SIG-M5 treated with dmso at 0.1 percent for 504 hours (cell line): Measurements from ENCODE around the gene TNS3.
"Not testable (repeated sequence)": the region's sequence is repeated elsewhere in the genome, so short reads cannot be mapped to it uniquely, and the experiment has no call there.

Experiments
- DNase-seq: peaks from one replicate; lab custom pipeline; 2025; ENCODE audit not compliant: unreplicated experiment; lab: John Stamatoyannopoulos, UW

TNS3 gene

DNA sequence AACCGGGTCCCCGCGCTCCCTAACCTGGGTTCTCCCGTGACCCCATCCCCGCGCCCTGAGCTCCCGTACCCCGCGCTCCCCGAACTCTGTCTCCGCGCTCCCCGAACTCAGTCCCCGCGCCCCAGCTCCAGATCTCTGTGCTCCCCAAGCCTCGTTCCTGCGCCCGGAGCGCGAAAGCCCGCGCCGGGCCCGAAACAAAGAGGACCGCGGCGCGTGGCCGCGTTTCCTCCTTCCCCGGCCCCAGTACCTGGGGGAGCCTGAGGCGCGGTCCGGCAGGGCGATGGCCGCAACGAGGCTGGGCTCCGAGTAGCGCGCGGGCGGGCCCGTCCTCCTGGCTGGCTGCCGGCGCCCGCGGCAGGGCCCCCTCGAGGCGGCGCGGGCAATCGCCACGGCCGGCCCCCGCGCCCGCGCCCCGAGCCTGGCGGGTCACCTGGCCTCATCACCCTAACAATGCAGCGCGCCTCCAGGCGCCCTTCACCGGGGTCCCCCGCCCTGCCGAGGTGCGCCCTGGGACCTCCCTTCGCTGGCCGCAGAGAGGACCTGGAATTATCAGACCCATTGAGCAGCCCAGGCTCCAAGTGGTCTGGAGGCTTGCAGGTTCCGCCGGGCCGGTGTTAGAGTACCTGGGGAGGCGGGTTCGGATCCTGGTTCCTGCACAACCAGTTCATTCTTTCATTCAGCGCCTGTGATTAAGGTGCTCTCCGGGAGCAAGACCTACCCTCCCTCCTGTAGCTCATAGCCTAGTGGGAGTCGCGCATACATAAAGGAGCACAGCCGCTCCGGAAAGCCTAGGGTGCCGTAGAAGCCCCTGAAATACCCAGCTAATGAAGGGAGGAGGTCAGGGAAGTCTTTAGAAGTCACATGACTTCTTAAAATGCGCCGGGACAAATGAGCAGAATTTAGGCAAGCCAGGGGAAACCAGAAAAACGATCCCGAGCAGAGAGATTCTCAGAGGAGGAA is at the start of gene TNS3:
TNS3 (minus strand) TSS at position 308 of the 960 bp plus-strand sequence. CDS start 142,475 bp downstream, outside the sequence.
- DNase-seq, result no peak

DNA sequence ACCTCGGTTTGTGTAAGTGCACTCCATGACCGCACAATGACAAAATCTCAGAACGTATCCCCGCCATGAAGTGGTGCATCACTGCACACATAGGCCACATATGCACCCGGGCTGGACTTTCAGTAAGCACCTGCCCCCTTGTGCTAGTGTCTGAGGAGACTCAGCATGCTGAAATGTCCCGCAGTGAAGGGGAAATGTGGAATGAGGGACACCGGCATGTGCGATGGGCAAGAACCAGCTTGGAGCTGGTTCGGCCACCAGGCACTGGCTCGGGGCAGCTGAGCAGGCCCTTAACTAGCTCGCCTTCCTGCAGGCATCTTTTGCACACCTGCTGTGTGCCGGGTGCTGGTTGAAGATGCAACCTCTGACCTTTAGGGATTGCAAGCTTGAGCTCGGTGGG is 49.8 kb upstream of the TNS3 start:
- no peak for DNase-seq

DNA sequence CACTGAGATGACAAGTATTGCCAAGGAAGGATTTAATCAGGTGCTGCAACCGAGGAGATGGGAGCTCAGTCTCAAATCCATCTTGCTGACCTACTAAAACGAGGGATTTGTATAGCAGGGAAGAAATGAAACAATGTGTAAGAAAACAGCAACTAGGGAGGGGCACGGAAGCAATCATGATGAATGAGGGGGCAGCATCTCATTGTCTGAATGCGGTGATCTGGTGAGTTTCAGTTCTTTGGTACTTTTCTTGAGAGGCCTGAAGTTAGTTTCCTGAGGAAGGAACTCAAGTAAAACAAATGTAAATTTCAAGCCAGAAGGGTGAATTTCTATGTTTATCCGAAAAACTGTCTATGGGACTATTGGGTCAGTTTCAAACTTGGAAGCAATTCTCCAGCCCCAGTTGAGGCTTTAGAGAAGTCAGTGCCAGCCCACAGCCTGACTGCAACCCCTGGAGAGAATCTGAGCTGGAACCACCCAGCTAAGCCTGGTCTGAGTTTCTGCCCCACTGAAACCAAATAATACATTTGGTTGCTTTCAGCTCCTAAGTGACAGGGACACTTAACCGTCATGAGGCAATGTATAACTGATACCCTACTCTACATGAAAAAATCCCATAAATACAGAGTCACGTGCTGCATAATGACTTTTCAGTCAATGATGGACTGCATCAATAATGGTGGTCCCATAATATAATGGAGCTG is 45.8 kb upstream of the TNS3 start:
- DNase-seq, result no peak

DNA sequence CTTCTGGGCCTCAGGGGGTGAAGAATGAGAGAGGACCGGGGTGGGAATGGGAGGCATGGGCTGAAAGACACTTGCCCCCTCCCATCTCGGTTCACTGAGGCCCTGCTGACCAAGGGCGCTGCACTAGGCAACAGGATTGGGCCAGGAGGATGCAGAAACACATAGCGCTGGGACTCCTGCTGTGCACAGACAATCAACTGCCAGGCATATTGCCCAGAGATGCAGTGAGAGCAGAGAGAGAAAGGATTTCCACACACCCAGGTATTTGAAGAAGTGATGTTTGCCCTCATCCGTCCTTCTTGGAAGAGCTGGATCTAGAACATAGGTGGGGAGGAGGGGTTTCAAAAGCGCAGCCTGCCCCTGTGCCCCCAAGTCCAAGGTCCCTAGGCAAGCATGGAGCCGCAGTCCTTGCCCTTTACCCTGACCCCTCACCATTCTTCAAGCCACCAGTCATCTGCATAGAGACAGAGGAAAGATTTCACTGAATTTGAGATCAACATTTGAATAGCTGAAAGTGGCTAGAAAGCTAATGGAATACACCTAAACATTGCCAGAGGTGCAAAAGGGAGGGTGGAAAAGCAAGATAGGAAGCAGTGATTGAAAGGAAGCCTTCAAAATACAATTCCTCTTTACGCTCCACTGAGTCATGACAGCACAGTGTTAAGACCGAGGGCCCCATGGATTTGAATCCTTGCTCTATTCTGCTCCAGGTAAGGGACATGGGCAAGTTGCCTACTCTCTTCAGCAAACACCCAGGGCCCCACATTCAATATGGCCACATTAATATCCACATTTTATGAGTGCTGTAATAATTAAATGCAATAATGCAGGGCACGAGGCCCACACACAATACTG is 44.2 kb upstream of the TNS3 start:
- DNase-seq, result no peak

DNA sequence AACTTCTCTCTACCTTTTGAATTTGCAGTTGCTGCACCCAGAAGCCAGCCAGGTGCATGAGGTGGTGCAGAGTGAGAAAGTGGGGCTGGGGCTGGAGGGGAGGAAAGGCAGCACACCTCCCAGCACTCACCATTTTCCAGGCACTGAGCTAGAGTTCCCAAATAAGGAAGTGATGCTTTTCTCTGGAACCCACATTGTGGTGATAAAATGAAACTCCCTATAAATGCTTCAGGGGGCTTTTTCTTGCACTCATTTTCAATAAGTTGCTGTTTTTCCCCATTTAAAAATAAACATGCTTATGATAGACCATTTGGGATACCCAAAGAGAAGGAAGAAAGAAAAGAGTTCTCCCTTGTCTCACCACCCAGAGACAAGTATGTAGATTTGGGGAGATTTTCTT is 42.8 kb upstream of the TNS3 start:
- no peak for DNase-seq

DNA sequence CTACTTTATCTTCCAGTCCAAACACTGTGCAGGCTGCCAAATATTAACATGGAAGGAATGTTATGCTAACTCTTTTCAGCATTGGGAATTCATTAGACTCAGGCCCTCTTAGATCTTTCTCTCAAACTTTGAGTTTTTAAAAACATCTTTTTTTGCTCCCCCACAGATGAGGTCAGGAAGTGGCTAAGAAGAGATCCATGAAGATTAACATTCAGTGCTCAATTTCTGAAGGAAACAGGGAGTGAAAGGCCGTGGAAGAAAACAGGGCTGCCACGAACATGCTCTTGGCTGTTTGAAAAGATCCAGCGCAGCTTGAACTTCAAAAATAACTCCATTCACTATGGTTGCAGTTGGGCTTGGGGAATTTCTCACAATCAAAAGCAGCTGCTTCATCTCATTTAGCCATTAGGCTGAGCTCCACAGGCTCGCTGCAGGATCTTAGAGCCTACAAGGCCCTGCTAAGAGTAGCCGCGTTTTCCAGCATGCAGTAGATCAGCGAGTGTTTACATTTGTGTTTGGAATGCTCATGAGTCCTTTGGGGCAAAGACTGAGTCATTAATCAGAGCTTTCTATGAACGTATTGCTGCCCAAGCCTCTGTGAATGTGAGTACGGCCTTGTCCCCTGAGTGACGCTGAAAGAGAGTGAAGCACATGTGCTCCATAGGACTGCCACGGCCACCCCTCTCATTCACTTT is 41.2 kb upstream of the TNS3 start:
- no peak for DNase-seq

DNA sequence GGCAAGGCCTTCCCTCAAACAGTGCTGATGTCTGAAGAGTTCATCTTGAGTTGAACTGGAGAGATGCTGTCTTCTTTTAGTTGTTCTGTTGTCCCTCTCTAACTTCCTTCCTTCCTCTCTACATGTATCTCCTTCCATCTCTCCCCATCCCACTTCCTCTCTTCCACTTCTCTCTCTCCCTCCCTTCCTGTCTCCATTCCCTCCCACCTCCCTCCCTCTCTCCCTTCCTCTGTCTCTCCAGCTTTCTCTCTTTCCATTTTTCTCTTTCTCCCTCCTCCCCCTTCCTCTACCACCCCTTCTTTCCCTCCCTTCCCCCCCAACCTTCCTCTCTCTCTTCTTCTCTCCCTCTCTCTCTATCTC is 40.7 kb upstream of the TNS3 start:
- no peak for DNase-seq

DNA sequence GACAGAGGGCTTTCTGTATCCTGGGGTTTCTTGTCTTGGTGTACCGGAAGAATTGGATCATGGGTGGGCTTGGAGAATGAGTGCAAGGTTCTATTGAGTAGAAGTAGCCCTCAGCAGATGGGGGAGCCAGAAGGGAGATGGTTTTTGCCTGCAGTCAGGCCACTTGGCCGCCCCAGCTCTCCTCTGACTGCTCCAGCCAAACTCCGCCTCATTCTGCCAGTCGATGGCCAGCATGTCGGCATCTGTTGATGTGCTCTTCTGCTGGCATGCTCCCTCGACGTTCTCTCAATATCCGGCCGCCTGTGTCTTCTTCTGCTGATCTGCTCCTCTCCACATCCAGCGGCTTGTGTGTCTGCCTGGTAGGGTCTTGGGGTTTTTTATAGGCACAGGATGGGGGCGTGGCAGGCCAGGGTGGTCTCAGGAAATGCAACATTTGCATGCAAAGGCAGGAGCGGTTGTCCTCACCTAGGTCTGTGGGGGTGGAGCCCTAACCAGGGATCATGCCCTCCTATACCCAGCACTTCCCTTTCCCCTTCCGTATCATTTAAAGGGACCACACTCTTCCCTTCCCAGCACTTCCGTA is 40.2 kb upstream of the TNS3 start:
- no peak for DNase-seq

DNA sequence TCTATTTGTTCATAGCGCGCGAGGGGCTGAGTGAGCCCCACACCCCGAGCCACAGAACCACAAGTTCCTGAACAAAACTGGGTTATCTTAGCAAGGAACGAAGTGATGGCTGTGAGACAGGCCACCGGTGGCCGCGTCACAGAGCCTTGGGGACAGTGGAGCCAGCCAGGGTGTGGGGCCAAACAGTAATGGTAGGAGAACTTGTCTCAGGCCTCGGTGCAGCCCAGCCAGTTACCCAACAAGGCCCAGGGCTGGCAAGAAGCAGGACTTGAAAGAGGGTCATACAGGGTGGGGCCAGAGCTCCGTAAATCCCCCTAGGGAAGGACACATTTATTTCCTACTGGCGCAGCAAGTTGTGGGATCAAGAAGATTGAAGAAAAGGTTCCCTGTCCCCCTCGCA is 39.4 kb upstream of the TNS3 start:
- DNase-seq, result no peak

DNA sequence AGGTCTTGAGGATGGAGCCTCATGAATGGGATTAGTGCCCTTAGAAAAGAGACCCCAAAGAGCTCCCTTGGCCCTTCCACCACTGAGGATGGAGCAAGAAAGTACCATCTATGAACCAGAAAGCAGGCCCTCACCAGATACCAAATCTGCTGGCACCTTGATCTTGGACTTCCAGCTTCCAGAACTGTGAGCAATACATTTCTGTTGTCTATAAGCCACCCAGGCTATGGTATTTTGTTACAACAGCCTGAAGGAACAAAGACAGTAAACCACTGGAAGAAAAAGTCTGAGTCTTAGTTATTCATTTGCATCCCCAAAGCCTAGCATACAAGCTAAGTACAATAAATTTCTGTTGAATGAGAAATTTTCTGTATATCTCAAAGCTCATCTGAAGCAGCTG is 37.9 kb upstream of the TNS3 start:
- no peak for DNase-seq

DNA sequence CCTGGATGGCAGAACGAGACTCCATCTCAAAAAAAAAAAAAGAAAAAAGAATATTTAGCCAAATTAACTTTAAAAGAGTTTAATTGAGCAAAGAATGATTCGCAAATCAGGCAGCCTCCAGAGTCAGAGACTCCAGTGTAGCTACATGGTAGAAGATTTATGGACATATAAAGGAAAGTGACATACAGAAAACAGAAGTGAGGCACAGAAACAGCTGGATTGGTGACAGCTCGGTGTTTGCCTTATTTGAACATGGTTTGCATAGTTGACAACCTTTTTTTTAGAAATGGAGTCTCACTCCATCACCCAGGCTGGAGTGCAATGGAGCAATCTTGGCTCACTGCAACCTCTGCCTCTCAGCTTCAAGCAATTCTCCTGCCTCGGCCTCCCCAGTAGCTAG is 35.2 kb upstream of the TNS3 start:
- no peak for DNase-seq

DNA sequence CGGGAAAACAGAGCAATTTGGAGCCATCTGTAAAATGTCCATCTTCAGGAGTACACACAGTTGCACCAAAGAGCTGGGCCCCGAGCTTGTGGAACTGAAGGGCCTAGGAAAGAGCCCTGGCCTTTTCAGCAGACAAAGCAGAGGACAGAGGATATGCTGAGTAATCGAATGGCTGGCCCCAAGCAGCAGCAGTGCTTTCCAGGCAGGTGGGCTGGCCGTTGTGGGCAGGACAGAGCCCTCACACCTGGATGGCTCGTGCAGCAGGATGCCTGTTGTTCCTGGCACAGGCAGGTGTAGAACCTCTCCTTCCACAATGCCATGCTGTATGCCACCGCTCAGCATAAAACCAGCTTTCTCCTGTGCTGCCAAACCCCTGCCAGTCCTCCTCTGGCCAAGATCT is 32.5 kb upstream of the TNS3 start:
- no peak for DNase-seq

DNA sequence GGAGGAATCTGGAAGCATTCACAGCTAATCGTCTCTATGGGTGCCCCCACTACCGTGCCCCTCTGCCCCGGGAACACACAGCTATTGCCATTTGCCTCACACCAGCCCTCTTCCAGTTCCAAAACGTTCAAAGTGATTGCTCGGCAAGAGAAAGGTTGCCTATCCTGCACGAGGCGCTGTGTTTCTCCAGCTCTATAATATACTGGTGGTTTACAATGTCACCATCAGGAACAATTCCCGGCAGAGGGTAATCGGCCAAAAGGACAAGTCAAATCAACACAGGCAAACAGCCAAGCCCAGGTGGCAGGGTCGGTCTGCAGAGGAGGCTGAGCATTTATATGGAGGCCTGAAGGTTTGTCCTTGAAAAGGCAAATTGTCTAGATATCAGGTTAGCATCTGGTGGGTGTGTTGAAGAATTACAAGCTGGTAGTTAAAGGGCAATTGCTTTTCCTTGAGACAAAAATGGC is 29.2 kb upstream of the TNS3 start:
- no peak for DNase-seq

DNA sequence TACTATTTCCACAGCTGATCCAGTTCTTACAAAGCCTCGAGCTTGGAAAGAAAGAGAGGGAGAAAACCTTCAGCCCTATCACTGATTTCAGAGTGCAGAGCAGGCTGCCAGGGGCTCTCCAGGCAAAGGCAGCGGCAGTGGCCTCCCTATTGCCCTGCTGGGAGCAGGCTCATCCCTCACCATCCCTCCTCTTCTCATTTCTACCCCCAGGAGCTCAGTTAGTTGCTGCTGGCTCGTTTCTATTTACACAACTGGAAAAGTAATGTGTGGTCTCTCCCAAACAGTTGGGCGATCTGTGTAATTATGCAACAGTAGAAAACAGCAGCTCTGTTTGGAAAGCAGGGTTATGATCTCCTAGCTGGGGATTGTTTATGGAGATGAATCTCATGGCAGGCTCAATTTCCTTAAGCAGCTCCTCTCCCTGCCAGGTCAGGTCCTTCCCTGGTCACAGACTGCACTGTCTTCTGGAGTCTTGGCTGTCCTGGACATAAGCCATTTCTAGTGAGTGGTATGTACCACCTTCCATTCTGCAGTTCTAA is 28.7 kb upstream of the TNS3 start:
- DNase-seq, result no peak

DNA sequence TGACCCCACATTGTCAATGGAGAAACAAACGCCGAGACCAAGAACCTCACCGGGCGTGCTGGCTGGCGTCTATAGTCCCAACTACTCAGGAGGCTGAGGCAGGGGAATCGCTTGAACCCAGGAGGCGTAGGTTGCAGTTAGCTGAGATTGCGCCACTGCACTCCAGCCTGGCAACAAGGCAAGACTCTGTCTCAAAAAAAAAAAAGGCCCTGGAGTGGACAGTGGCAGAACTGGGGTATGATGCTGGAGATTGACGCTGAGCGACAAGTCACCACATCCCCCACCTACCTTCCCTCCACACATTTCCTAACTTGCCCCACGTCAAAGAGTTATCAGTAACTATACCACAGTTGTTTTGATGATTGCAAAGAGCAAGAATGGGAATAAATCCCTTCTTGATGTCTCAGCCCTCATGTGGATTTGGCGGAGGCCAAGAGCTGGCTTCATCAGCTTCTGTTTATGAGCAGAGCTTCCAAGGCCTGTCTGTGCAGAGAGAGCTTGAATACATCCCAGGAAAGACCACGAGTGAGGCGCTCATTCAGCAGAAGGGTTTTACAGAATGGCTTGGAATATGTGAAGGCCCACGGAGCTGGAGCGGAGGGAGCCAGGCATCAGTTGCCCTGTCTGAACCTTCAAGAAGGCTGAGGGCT is 28.0 kb upstream of the TNS3 start:
- DNase-seq, result no peak

DNA sequence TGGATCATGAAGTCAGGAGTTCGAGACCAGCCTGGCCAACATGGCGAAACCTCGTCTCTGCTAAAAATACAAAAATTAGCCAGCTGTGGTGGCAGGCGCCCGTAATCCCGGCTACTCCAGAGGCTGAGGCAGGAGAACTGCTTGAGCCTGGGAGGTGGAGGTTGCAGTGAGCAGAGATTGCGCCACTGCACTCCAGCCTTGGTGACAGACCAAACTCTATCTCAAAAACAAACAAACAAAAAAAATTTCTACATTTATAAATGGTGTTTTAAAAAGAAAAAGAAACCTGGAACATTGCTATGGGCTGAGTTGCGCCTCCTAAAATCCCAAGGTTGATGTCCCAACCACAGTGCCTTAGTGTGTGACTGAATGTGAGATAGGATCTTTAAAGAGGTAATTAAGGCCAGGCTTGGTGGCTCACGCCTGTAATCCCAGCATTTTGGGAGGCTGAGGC is 24.7 kb upstream of the TNS3 start:
- DNase-seq, result not testable (repeated sequence)

DNA sequence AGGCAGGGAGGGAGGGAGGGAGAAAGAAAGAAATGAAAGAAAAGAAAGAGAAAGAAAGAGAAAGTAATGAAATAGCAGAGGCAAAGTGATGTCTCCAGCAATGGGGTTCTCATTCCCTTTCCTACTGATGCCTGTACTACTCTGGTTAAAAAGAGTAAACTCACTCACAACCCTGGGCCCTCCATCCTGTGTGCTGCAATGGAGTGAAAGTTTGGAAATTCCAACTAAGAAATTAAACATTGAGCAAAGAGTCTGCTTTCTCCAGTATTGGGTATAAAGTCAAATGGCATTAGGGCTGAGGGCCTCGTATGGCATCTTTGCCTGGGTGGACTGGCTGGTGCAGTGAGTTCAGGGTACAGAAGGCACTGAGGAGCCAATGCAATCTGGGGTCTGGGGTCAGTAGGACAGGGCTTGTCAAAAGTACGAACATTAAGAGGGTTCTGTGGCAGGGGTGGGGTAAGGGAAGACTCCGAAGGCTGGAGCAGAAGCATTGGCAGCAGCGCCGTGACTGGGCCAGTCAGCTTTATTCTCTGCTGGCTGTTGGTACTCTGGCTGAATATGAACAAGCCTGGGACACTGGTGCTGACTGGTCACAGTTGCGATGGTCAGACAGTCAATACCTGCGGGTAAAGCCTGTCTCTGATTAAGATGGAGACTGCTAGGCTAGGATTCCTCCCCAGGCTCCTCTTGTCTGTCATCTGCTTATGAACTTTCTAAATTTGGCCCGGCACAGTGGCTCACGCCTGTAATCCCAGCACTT is 24.1 kb upstream of the TNS3 start:
- no peak for DNase-seq

DNA sequence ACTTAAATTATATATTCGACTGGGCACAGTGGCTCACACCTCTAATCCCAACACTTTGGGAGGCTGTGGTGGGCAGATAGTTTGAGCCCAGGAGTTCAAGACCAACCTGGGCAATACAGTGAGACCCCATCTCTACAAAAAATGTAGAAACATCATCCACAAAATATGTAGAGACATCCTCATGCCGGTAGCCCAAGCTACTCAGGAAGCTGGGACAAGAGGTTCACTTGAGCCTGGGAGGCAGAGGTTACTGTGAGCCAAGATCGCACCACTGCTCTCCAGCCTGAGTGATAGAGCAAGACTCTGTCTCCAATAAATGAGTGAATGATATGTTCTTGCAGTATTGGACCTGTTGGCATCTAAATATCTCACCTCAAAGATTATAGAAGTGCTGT is 22.6 kb upstream of the TNS3 start:
- no peak for DNase-seq
